GM18867 (cell line): ENCODE data around the gene FAM124A.

Experiments
- ATAC-seq: cut with Tn5 transposase; IDR thresholded peaks from one replicate; pipeline ENCODE4 v1.9.1; 2021; ENCODE audit warnings: mild to moderate bottlenecking, moderate library complexity; ENCODE audit not compliant: unreplicated experiment

FAM124A gene

GRCh38 chr13:51220706-51221105 is 1.5 kb upstream of the FAM124A start:
- no peak for ATAC-seq

- ATAC-seq, result no peak
Observed at GRCh38 chr13:51221108-51221507, 1.1 kb upstream of the FAM124A start.

- ATAC-seq, result no peak
Observed at GRCh38 chr13:51221674-51222036, 543 bp upstream of the FAM124A start.

GRCh38 chr13:51222686-51223559 is 725 bp downstream of the FAM124A start:
- no peak for ATAC-seq

- ATAC-seq, result no peak
Observed at GRCh38 chr13:51223560-51224270, 1.5 kb downstream of the FAM124A start.

GRCh38 chr13:51225029-51225428 is 2.8 kb downstream of the FAM124A start:
- no peak for ATAC-seq

GRCh38 chr13:51227404-51227803 is 5.2 kb downstream of the FAM124A start:
- no peak for ATAC-seq

GRCh38 chr13:51229101-51229719 is 7.0 kb downstream of the FAM124A start:
- ATAC-seq, result no peak

- no peak for ATAC-seq
Observed at GRCh38 chr13:51229731-51230130, 7.5 kb downstream of the FAM124A start.

GRCh38 chr13:51230477-51231105 is 8.4 kb downstream of the FAM124A start:
- no peak for ATAC-seq

GRCh38 chr13:51231456-51231855 is 9.3 kb downstream of the FAM124A start:
- ATAC-seq, result no peak

- no peak for ATAC-seq
Observed at GRCh38 chr13:51232328-51232727, 10.1 kb downstream of the FAM124A start.

GRCh38 chr13:51233117-51233826 is 11.1 kb downstream of the FAM124A start:
- ATAC-seq, result no peak

GRCh38 chr13:51234676-51235075 is 12.5 kb downstream of the FAM124A start:
- ATAC-seq, result no peak

GRCh38 chr13:51235186-51235585 is 13.0 kb downstream of the FAM124A start:
- no peak for ATAC-seq

- no peak for ATAC-seq
Observed at GRCh38 chr13:51235756-51236490, 13.7 kb downstream of the FAM124A start.

GRCh38 chr13:51236491-51236792 is 14.2 kb downstream of the FAM124A start:
- no peak for ATAC-seq

- ATAC-seq, result no peak
Observed at GRCh38 chr13:51237386-51237785, 15.2 kb downstream of the FAM124A start.

GRCh38 chr13:51237887-51238286 is 15.7 kb downstream of the FAM124A start:
- ATAC-seq, result no peak

GRCh38 chr13:51240178-51240577 is 18.0 kb downstream of the FAM124A start:
- no peak for ATAC-seq
